Left lung (tissue), 10 donors: ENCODE measurements around the gene GPATCH1. TPM values are rescaled to one million over a fixed set of nuclear protein-coding genes. Genes with fewer than 3 reads are reported as not detected.
"Not testable (repeated sequence)": the region's sequence is repeated elsewhere in the genome, so short reads cannot be mapped to it uniquely, and the experiment has no call there.

Source experiments
- ATAC-seq: fragments of 200-7000 bp; cut with Tn5 transposase; one replicate; pipeline ENCODE4 v1.9.1; 2020; ENCODE audit warnings: moderate library complexity
- DNase-seq, 4 donors: peaks; one replicate each; pipeline ENCODE4 v3.0.0-alpha.2; 2013 to 2020
- H3K27ac ChIP-seq, 2 donors: fragments of 200-600 bp; sonication (generic) in 1 of 2; one replicate each; pipeline versions ENCODE4 v1.5.0 to v1.8.0; 2020 to 2021
- H3K27me3 ChIP-seq, 2 donors: fragments of 200-600 bp; sonication (generic) in 1 of 2; one replicate each; pipeline versions ENCODE4 v1.5.0 to v1.8.0; 2020 to 2021
- H3K36me3 ChIP-seq, 2 donors: fragments of 200-600 bp; sonication (generic) in 1 of 2; one replicate each; pipeline versions ENCODE4 v1.5.0 to v1.8.0; 2020 to 2021
- H3K4me1 ChIP-seq, 2 donors: fragments of 200-600 bp; one replicate each; pipeline ENCODE4 v1.8.0; 2021
- H3K4me3 ChIP-seq, 2 donors: fragments of 200-600 bp; sonication (generic) in 1 of 2; one replicate each; pipeline versions ENCODE4 v1.5.0 to v1.8.0; 2020 to 2021; ENCODE audit warnings: mild to moderate bottlenecking in 1 of 2
- H3K9me3 ChIP-seq, 2 donors: fragments of 200-600 bp; sonication (generic) in 1 of 2; one replicate each; pipeline versions ENCODE4 v1.5.0 to v1.8.0; 2020 to 2021
- CTCF ChIP-seq, 2 donors: fragments of 200-600 bp; sonication (generic) in 1 of 2; IDR thresholded peaks; one replicate each; pipeline versions ENCODE4 v1.5.0 to v1.8.0; 2021; ENCODE audit warnings: antibody characterized with exemption in 2 of 2
- intact Hi-C, 2 donors: fragments of 100-400 bp; cut with DNase I; formaldehyde crosslinking; loops; one replicate each; pipeline versions ENCODE4 v1.11.2 to v1.14.2; 2022
- polyA plus RNA-seq, 6 donors: library from polyadenylated mRNA; unstranded; fragments of 120-200 nt; gene quantifications; one replicate each; pipeline ENCODE4 v1.2.1, GENCODE V29; 2013; ENCODE audit not compliant: insufficient read length in 6 of 6
- total RNA-seq, 2 donors: library from RNA; stranded (reverse); fragmentation: NEBNext Ultra II Directional; extraction: Animal tissue kit (Norgen Biotek cat#: 25700); gene quantifications; one replicate each; pipeline ENCODE4 v1.2.1, GENCODE V29; 2021
- donor health status: DM: no; HTN: yes; CAD: no.
- donor health status: DM: no; HTN: no; CAD: no.

Gene GPATCH1
- total and polyA plus RNA-seq, 8 donors = 5.4 to 19.9 (median 15.7) TPM

GRCh38 chr19:33159149-33159548, 78.2 kb downstream of the GPATCH1 start:
- TF ChIP-seq CTCF (IDR thresholded peaks at IDR 0.05) = no peak
- H3K4me3 ChIP-seq = no peak overlapping the region
- no peak for DNase-seq
- H3K36me3 ChIP-seq = no peaks in the 10 kb centered on the region
- no peak overlapping the region for H3K27ac ChIP-seq
- intact Hi-C loops = no loop called here
- peaks cover 0 to 43% of the 10 kb centered on the region in 2 donors for H3K4me1 ChIP-seq
- no peaks in the 10 kb centered on the region for H3K27me3 ChIP-seq
- no peak for ATAC-seq
- no peaks in the 10 kb centered on the region for H3K9me3 ChIP-seq

GRCh38 chr19:33159893-33160292, 78.9 kb downstream of the GPATCH1 start:
- TF ChIP-seq CTCF (IDR thresholded peaks at IDR 0.05) = no peak
- no peak for ATAC-seq

GRCh38 chr19:33161201-33161600, 80.2 kb downstream of the GPATCH1 start:
- TF ChIP-seq CTCF (IDR thresholded peaks at IDR 0.05) = no peak
- no peak for ATAC-seq
- Histone ChIP-seq H3K9me3 (no peaks in the 10 kb centered on the region), H3K36me3 (no peaks in the 10 kb centered on the region), H3K27ac (peak overlapping the region in 1 of 2 donors; percentile 51), H3K27me3 (no peaks in the 10 kb centered on the region), H3K4me1 (peaks cover 0 to 40% of the 10 kb centered on the region in 2 donors), H3K4me3 (no peak overlapping the region)
- intact Hi-C loops = no loop called here
- no peak for DNase-seq

More at GRCh38 chr19:33159893-33160292, 78.9 kb downstream of the GPATCH1 start:
- DNase-seq = no peak
- Histone ChIP-seq H3K4me1 (peaks cover 0 to 43% of the 10 kb centered on the region in 2 donors), H3K27ac (peak overlapping the region in 1 of 2 donors; percentile 51), H3K9me3 (no peaks in the 10 kb centered on the region), H3K27me3 (no peaks in the 10 kb centered on the region), H3K4me3 (no peak overlapping the region), H3K36me3 (no peaks in the 10 kb centered on the region)
- intact Hi-C loops = no loop called here

- Histone ChIP-seq H3K4me1 (peaks cover 0 to 32% of the 10 kb centered on the region in 2 donors), H3K27me3 (no peaks in the 10 kb centered on the region), H3K36me3 (no peaks in the 10 kb centered on the region), H3K4me3 (no peak overlapping the region), H3K27ac (no peak overlapping the region), H3K9me3 (peaks cover 0 to 4% of the 10 kb centered on the region in 2 donors)
- ATAC-seq (no peak), DNase-seq (no peak)
- no peak for TF ChIP-seq CTCF (IDR thresholded peaks at IDR 0.05)
- intact Hi-C loops = no loop called here
These were observed 82.5 kb downstream of the GPATCH1 start for GRCh38 chr19:33163481-33163880.

- ATAC-seq, DNase-seq, intact Hi-C loops: not testable (repeated sequence)
These were observed 85.1 kb downstream of the GPATCH1 start for GRCh38 chr19:33166037-33166436.

GRCh38 chr19:33167438-33167837, 86.5 kb downstream of the GPATCH1 start:
- no peak overlapping the region for H3K4me3 ChIP-seq
- H3K4me1 ChIP-seq = no peaks in the 10 kb centered on the region
- no peak for TF ChIP-seq CTCF (IDR thresholded peaks at IDR 0.05)
- H3K9me3 ChIP-seq = peaks cover 0 to 4% of the 10 kb centered on the region in 2 donors
- DNase-seq (no peak), ATAC-seq (no peak)
- H3K36me3 ChIP-seq = no peaks in the 10 kb centered on the region
- intact Hi-C loops = no loop called here
- no peak overlapping the region for H3K27ac ChIP-seq
- no peaks in the 10 kb centered on the region for H3K27me3 ChIP-seq

More at GRCh38 chr19:33166037-33166436, 85.1 kb downstream of the GPATCH1 start:
- not testable (repeated sequence) for H3K27me3 ChIP-seq, H3K27ac ChIP-seq, H3K36me3 ChIP-seq, H3K9me3 ChIP-seq, H3K4me3 ChIP-seq
- H3K4me1 ChIP-seq = peaks cover 0 to 12% of the 10 kb centered on the region in 2 donors
